ENCODE data around the gene MAN1C1. TPM values are rescaled to one million over a fixed set of nuclear protein-coding genes. Genes with fewer than 3 reads are reported as not detected.
"Not testable (repeated sequence)": the region's sequence is repeated elsewhere in the genome, so short reads cannot be mapped to it uniquely, and the experiment has no call there.

MAN1C1 gene
- total and polyA plus RNA-seq, 2 donors (not counting 1 experiment from before 2014, with no cell fraction given), result 0.31 to 0.89 TPM

DNA sequence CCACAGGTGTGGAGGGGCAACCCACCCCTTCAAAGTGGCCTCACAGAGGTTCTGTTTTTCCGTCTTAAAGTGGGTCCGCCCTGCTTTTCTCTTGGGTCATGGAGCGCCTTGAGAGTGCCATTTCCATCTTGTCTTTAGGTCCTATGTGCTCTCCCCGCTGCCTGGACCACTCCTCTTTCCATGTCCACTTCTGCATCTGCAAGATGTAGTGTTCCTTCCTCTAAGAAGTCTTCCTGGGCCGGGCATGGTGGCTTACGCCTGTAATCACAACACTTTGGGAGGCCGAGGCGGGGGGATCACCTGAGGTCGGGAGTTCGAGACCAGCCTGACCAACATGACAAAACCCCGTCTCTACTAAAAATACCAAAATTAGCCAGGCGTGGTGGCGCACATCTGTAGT is 27.8 kb upstream of the MAN1C1 start:
- WGBS (ENCODE audit: insufficient coverage), result 73% methylated on average over 10 of the region's 13 CpGs
- H3K4me2 ChIP-seq (replicated peaks; ENCODE audit: low read depth, low read length, poor library complexity, severe bottlenecking); H4K20me1 ChIP-seq (ENCODE audit: control insufficient read depth, insufficient read depth, low read length, poor library complexity, severe bottlenecking); H2AFZ ChIP-seq (ENCODE audit: insufficient read depth, low read depth, low read length, poor library complexity, severe bottlenecking); H3K36me3 ChIP-seq (replicated peaks in 1 of 2; ENCODE audit: control extremely low read depth in 1 of 2, control insufficient read depth in 1 of 2, extremely low read depth in 1 of 2, insufficient read depth in 2 of 2, low read length in 1 of 2); H3K79me2 ChIP-seq (ENCODE audit: control insufficient read depth, insufficient read depth, low read length); H3K27me3 Mint-ChIP-seq; POLR2A ChIA-PET; H3K4me3 Mint-ChIP-seq; DNase-seq; H3K9me3 Mint-ChIP-seq (ENCODE audit: insufficient read depth); H3K9me3 ChIP-seq (ENCODE audit: control extremely low read depth in 1 of 3, control insufficient read depth in 2 of 3, insufficient read depth in 1 of 3, low read length in 2 of 3); H3K27ac Mint-ChIP-seq; H3K9ac ChIP-seq (ENCODE audit: low read length); intact Hi-C loops (cut with micrococcal nuclease); H3K27ac ChIP-seq (ENCODE audit: low read length in 2 of 2); H3K4me3 ChIP-seq (ENCODE audit: control extremely low read depth in 1 of 5, extremely low read depth in 1 of 5, insufficient read depth in 1 of 5, low read depth in 2 of 5, low read length in 4 of 5); H3K27me3 ChIP-seq (replicated peaks in 1 of 4; ENCODE audit: control extremely low read depth in 1 of 4, control insufficient read depth in 3 of 4, insufficient read depth in 4 of 4, low read length in 3 of 4); CTCF ChIA-PET; ATAC-seq (ENCODE audit: low read depth): not testable (repeated sequence)
- H3K4me1 ChIP-seq (ENCODE audit: control insufficient read depth in 2 of 2, insufficient read depth in 2 of 2, low read length in 2 of 2), result peaks cover 23 to 25% of the 10 kb centered on the region in 2 donors
- peaks cover 27% of the 10 kb centered on the region for H3K4me1 Mint-ChIP-seq

GRCh38 chr1:25590096-25590824 is 26.3 kb upstream of the MAN1C1 start:
- H3K9me3 Mint-ChIP-seq (ENCODE audit: insufficient read depth), result no peaks in the 10 kb centered on the region
- no peak for ATAC-seq (ENCODE audit: low read depth)

More at GRCh38 chr1:25590096-25590824, 26.3 kb upstream of the MAN1C1 start:
- Histone ChIP-seq H2AFZ (ENCODE audit: insufficient read depth, low read depth, low read length, poor library complexity, severe bottlenecking) (no peak overlapping the region), H3K4me3 (ENCODE audit: control extremely low read depth in 1 of 5, extremely low read depth in 1 of 5, insufficient read depth in 1 of 5, low read depth in 2 of 5, low read length in 4 of 5) (no peak overlapping the region), H3K79me2 (ENCODE audit: control insufficient read depth, insufficient read depth, low read length) (no peaks in the 10 kb centered on the region), H3K9me3 (ENCODE audit: control extremely low read depth in 1 of 3, control insufficient read depth in 2 of 3, insufficient read depth in 1 of 3, low read length in 2 of 3) (peaks cover 0 to 5% (median 0%) of the 10 kb centered on the region in 3 donors), H3K9ac (ENCODE audit: low read length) (no peak overlapping the region), H3K36me3 (replicated peaks in 1 of 2; ENCODE audit: control extremely low read depth in 1 of 2, control insufficient read depth in 1 of 2, extremely low read depth in 1 of 2, insufficient read depth in 2 of 2, low read length in 1 of 2) (no peaks in the 10 kb centered on the region), H3K27me3 (replicated peaks in 1 of 4; ENCODE audit: control extremely low read depth in 1 of 4, control insufficient read depth in 3 of 4, insufficient read depth in 4 of 4, low read length in 3 of 4) (no peaks in the 10 kb centered on the region), H3K4me1 (ENCODE audit: control insufficient read depth in 2 of 2, insufficient read depth in 2 of 2, low read length in 2 of 2) (peaks cover 11 to 13% of the 10 kb centered on the region in 2 donors), H3K4me2 (replicated peaks; ENCODE audit: low read depth, low read length, poor library complexity, severe bottlenecking) (no peak overlapping the region), H3K27ac (ENCODE audit: low read length in 2 of 2) (no peak overlapping the region), H4K20me1 (ENCODE audit: control insufficient read depth, insufficient read depth, low read length, poor library complexity, severe bottlenecking) (no peaks in the 10 kb centered on the region)
- H3K27me3 Mint-ChIP-seq, result peaks cover 20% of the 10 kb centered on the region
- DNase-seq, result no peak
- H3K4me3 Mint-ChIP-seq, result no peak overlapping the region
- peaks cover 21% of the 10 kb centered on the region for H3K4me1 Mint-ChIP-seq
- intact Hi-C loops (cut with micrococcal nuclease), result no loop called here
- ChIA-PET POLR2A (no interaction called here), CTCF (no interaction called here)
- H3K27ac Mint-ChIP-seq, result no peak overlapping the region
- WGBS (ENCODE audit: insufficient coverage), result 80% methylated on average over 6 of the region's 8 CpGs
- TF ChIP-seq, protein P1, sequence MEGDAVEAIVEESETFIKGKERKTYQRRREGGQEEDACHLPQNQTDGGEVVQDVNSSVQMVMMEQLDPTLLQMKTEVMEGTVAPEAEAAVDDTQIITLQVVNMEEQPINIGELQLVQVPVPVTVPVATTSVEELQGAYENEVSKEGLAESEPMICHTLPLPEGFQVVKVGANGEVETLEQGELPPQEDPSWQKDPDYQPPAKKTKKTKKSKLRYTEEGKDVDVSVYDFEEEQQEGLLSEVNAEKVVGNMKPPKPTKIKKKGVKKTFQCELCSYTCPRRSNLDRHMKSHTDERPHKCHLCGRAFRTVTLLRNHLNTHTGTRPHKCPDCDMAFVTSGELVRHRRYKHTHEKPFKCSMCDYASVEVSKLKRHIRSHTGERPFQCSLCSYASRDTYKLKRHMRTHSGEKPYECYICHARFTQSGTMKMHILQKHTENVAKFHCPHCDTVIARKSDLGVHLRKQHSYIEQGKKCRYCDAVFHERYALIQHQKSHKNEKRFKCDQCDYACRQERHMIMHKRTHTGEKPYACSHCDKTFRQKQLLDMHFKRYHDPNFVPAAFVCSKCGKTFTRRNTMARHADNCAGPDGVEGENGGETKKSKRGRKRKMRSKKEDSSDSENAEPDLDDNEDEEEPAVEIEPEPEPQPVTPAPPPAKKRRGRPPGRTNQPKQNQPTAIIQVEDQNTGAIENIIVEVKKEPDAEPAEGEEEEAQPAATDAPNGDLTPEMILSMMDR (IDR thresholded peaks at IDR 0.05), result no peak
- TF ChIP-seq EZH2 (IDR thresholded peaks at IDR 0.05; ENCODE audit: borderline replicate concordance, insufficient read depth, low read depth, low read length, poor library complexity, severe bottlenecking), result no peak
